HG03097 (cell line): Measurements from ENCODE around the gene CPNE7.

Source experiments
- ATAC-seq: cut with Tn5 transposase; IDR thresholded peaks from one replicate; pipeline ENCODE4 v1.9.1; 2021; ENCODE audit not compliant: unreplicated experiment, low FRiP score

CPNE7 gene

GRCh38 chr16:89548344-89549006 is 27.1 kb upstream of the CPNE7 start:
- ATAC-seq, result no peak

GRCh38 chr16:89549007-89549700 is 26.4 kb upstream of the CPNE7 start:
- no peak for ATAC-seq

- no peak for ATAC-seq
Observed at GRCh38 chr16:89550421-89551007, 25.0 kb upstream of the CPNE7 start.

DNA sequence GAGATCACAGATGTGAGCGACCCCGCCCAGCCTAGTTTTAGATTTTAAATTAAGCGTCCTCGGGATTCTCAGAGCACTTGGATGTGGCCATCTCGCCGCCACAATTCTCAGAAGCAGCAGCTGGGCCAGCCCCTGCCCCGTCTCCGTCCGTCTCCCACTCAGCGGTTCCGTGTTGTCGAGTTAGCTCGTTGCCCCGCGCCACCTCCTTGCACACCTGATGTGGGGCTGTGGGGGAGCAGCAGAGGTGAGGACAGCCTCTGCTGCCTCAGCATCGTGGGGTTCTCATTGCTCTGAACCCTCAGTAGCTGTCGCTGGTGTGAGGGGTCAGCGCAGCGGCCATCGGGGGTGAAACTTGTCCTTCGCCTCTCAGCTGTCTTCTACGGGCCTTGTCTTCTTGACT is 23.2 kb upstream of the CPNE7 start:
- ATAC-seq, result no peak

GRCh38 chr16:89552913-89553312 is 22.6 kb upstream of the CPNE7 start:
- no peak for ATAC-seq

DNA sequence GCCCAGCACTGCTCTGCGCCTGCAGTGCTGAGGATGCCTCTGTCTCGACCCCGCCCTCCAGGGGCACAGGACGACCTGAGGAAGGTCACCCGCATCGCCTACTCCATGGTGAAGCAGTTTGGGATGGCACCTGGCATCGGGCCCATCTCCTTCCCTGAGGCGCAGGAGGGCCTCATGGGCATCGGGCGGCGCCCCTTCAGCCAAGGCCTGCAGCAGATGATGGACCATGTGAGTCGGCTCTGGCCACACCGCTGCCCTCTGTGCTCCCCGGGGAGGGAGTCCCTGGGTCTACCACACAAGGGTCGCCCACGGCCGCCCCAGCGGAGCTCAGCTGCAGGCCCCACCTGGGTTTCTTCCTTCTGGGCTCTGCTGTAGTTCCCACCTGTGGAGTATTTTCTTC is 21.8 kb upstream of the CPNE7 start:
- no peak for ATAC-seq

GRCh38 chr16:89554343-89554742 is 21.2 kb upstream of the CPNE7 start:
- no peak for ATAC-seq

DNA sequence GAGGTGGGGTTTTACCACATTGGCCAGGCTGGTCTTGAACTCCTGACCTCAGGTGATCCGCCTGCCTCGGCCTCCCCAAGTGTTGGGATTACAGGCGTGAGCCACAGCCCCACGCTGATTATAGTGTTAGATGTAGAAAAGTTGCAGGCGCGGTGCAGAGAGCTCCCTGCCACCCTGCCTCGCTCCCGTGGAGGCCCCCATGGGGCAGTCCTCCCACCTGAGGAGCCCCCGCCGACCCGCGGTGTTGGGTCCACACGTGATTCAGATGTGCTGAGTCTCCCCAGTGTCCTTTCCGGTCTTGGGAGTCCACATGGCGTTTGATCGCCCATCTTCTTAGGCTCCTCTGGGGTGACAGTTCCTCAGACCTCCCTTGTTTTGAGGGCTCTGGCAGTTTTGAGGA is 20.3 kb upstream of the CPNE7 start:
- no peak for ATAC-seq

- ATAC-seq, result no peak
Observed at GRCh38 chr16:89555780-89556179, 19.8 kb upstream of the CPNE7 start.

DNA sequence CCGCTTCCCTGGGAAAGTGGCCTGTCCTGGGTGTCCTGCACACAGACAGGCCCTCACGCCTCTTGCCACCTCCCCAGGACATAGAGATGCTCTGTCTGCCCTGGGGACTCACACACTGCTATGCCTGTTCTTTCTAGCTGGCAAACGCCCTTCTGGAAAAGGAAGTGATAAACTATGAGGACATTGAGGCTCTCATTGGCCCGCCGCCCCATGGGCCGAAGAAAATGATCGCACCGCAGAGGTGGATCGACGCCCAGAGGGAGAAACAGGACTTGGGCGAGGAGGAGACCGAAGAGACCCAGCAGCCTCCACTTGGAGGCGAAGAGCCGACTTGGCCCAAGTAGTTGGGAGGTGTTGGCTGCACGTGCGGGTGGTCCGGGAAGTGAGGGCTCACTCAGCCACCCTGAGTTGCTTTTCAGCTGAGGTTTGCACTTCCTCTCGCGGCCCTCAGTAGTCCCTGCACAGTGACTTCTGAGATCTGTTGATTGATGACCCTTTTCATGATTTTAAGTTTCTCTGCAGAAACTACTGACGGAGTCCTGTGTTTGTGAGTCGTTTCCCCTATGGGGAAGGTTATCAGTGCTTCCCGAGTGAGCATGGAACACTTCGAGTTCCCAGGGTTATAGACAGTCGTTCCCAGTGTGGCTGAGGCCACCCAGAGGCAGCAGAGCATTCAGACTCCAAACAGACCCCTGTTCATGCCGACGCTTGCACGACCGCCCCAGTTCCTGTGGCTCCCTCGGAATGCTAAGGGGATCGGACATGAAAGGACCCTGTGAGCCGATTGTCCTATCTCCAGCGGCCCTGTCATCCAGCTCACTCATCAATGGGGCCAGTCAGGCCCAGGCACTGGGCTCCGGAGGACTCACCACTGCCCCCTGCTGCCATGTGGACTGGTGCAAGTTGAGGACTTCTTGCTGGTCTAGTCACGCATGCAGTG is 18.5 kb upstream of the CPNE7 start:
- ATAC-seq, result no peak

DNA sequence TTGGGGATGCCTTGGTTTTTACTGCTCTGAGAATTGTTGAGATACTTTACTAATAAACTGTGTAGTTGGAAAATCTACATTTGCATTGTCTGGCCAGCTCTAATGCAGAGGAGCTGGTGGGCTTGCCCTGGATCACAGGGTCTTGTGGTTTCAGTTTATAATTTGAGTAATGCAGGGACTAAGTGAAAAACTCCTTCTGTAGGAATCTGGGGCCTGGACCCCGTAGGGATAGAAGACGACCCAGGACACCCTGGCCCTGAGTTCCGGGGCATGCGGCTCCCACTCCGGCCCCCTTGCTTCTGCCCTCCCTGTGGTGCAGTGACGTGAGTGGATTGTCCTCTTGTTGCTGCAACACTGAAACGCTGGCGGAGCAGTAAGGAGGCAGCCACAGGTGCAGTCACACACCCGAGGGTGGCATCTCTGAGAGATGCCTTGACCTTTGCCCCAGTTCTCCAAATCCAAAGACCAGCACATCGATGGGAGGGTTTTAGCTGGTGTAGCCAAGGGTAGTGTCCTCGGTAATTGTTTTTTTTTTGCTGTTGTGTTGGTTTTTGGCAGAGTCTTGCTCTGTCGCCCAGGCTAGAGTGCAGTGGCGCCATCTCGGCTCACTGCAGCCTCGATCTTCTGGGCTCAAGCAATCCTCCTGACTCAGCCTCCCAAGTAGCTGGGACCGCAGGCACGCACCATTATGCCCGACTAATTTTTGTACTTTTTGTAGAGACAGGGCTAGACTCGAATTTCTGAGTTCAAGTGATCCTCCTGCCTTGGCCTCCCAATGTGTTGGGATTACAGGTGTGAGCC is 17.7 kb upstream of the CPNE7 start:
- ATAC-seq, result no peak

GRCh38 chr16:89560378-89561141 is 15.0 kb upstream of the CPNE7 start, which contains the start of gene RPL13:
TSS of gene RPL13 (plus strand) at chr16:89560682. CDS start at chr16:89560960, 278 bp downstream.
- ATAC-seq, result peak; percentile 74

DNA sequence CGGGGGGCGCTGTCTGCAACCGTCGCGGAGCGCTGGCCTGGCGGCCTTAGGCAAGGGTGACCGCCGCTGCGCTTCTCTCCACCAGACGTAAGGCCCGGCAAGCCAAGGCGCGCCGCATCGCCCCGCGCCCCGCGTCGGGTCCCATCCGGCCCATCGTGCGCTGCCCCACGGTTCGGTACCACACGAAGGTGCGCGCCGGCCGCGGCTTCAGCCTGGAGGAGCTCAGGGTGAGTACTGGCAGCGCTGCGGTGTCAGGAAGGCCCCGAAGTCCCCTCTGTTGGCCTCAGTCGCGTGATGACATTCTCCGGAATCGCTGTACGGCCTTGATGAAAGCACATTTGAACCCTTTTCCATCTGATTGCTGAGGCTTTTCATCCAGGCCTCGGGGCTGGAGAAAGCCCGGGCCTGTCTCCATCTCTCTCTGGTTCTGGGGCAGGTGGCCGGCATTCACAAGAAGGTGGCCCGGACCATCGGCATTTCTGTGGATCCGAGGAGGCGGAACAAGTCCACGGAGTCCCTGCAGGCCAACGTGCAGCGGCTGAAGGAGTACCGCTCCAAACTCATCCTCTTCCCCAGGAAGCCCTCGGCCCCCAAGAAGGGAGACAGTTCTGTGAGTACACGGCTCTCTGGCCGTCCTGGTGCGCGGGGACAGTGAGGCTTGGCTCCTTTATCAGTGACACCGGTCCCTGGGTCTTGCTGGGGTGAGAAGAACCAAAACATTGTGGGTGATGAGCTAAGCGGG is 14.2 kb upstream of the CPNE7 start:
- ATAC-seq, result no peak

DNA sequence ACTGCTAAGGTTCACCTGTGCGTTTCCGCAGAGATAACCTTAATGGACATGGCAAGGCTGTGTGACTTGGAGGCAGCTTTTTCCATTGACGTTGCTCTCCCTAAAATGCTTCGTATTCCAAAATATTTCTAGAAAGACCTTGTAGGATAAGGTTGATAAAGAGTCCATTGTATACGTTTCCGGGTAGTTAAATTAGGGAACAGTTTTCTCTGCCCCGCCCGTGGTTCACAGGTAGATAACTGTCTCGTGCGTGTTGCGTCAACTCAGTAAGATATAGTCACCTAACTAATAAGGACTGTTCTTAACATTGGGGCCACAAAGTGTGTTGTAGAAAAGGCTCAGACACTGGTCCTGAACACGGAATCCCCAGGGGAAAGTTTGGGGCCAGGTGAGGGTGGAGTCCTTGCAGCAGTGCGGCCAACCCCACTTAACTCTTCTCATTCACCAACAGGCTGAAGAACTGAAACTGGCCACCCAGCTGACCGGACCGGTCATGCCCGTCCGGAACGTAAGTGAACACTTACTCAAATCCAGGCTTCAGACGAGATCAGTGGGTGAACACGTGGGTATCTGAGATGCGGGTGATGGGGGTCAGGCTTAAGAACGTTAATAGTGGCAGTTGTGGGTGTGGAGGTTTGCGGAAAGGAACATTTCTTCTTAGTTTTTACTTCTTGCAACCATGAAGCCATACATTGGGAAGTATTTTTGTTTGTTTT is 13.5 kb upstream of the CPNE7 start:
- no peak for ATAC-seq

- ATAC-seq, result no peak
Observed at GRCh38 chr16:89562939-89563338, 12.6 kb upstream of the CPNE7 start.

DNA sequence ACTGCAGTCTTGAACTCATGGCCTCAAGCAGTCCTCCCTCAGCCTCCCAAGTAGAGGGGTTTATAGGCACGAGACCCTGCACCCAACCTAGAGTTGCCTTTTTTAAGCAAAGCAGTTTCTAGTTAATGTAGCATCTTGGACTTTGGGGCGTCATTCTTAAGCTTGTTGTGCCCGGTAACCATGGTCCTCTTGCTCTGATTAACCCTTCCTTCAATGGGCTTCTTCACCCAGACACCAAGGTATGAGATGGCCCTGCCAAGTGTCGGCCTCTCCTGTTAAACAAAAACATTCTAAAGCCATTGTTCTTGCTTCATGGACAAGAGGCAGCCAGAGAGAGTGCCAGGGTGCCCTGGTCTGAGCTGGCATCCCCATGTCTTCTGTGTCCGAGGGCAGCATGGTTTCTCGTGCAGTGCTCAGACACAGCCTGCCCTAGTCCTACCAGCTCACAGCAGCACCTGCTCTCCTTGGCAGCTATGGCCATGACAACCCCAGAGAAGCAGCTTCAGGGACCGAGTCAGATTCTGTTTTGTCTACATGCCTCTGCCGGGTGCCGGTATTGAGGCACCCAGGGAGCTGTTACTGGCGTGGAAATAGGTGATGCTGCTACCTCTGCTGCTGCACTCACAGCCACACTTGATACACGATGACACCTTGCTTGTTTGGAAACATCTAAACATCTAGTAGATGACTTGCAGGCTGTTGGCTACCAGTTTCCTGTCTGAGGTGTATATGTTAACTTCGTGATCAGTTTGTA is 11.7 kb upstream of the CPNE7 start:
- no peak for ATAC-seq

GRCh38 chr16:89564476-89565255 is 10.9 kb upstream of the CPNE7 start:
- ATAC-seq, result no peak
